Kidney (tissue), 14 donors: ENCODE data around the gene C9orf85. TPM values are rescaled to one million over a fixed set of nuclear protein-coding genes. Genes with fewer than 3 reads are reported as not detected.

Experiments used
- DNase-seq, 5 donors: peaks; one replicate each; pipeline ENCODE4 v3.0.0-alpha.2; 2013 to 2020
- FAIRE-seq: peaks from 2 replicates; lab custom pipeline; 2012; peaks lifted over from hg19 to GRCh38; lab: Jason Lieb, UNC
- H3K27ac ChIP-seq, 2 donors: one replicate each; pipeline ENCODE4 v1.7.0; 2013; ENCODE audit warnings: low read depth in 2 of 2, low read length in 2 of 2, inconsistent platforms in 1 of 2
- H3K27me3 ChIP-seq: one replicate; pipeline ENCODE4 v1.7.1; 2013; ENCODE audit warnings: low read length, inconsistent platforms; ENCODE audit not compliant: control insufficient read depth, insufficient read depth
- H3K36me3 ChIP-seq, 3 donors: one replicate each; pipeline versions ENCODE4 v1.7.0 to v1.7.1; 2013; ENCODE audit warnings: low read length in 3 of 3, control low read depth in 1 of 3, inconsistent platforms in 1 of 3; ENCODE audit not compliant: insufficient read depth in 3 of 3, control insufficient read depth in 2 of 3
- H3K4me1 ChIP-seq, 3 donors: one replicate each; pipeline versions ENCODE4 v1.7.0 to v1.7.1; 2013; ENCODE audit warnings: low read length in 3 of 3, inconsistent platforms in 1 of 3, low read depth in 1 of 3; ENCODE audit not compliant: control insufficient read depth in 2 of 3, insufficient read depth in 2 of 3
- H3K4me3 ChIP-seq, 3 donors: one replicate each; pipeline versions ENCODE4 v1.7.0 to v1.8.1; 2013; ENCODE audit warnings: low read length in 3 of 3, control low read depth in 1 of 3, inconsistent platforms in 1 of 3
- H3K9ac ChIP-seq, 3 donors: one replicate each; pipeline versions ENCODE4 v1.7.0 to v1.7.1; 2013; ENCODE audit warnings: low read length in 3 of 3, control low read depth in 1 of 3, inconsistent platforms in 1 of 3
- H3K9me3 ChIP-seq, 3 donors: one replicate each; pipeline versions ENCODE4 v1.7.0 to v1.7.1; 2013; ENCODE audit warnings: low read length in 3 of 3, control low read depth in 1 of 3, inconsistent platforms in 1 of 3; ENCODE audit not compliant: control insufficient read depth in 2 of 3, insufficient read depth in 1 of 3
- intact Hi-C: fragments of 100-400 bp; cut with DNase I; formaldehyde crosslinking; loops from one replicate; pipeline ENCODE4 v1.11.1; 2022
- polyA plus RNA-seq: library from polyadenylated mRNA; stranded (reverse); fragments of 350-450 nt; fragmentation: Illumina TruSeq; extraction: RNeasy Lipid Tissue Mini Kit (QIAGEN cat#74804); gene quantifications from one replicate; pipeline ENCODE4 v1.2.3, GENCODE V29; 2014; ENCODE audit warnings: low read depth, low replicate concordance; ENCODE audit not compliant: insufficient read depth
- total RNA-seq: library from RNA; stranded (reverse); fragmentation: NEBNext Ultra II Directional; extraction: Animal tissue kit (Norgen Biotek cat#: 25700); gene quantifications from one replicate; pipeline ENCODE4 v1.2.1, GENCODE V29; 2021
- TF ChIP-seq, protein P1 (sequence below): IDR thresholded peaks from 3 replicates; pipeline ENCODE4 v1.5.1; 2012; ENCODE audit warnings: mild to moderate bottlenecking, moderate library complexity, borderline replicate concordance; ENCODE audit not compliant: insufficient read depth; ENCODE audit errors: extremely low read depth
- donor health status: control.
- donor health status: control.
- donor health status: control.
- donor health status: control.
- donor health status: control.
- donor health status: DM: yes; HTN: yes; CAD: no.
- donor health status: Normal renal cell carcinoma (clear cell type).

C9orf85 gene
- total and polyA plus RNA-seq, 2 donors from 2014 or later = 7.0 to 8.1 TPM

- FAIRE-seq (no peak), DNase-seq (no peak)
- TF ChIP-seq, protein P1, sequence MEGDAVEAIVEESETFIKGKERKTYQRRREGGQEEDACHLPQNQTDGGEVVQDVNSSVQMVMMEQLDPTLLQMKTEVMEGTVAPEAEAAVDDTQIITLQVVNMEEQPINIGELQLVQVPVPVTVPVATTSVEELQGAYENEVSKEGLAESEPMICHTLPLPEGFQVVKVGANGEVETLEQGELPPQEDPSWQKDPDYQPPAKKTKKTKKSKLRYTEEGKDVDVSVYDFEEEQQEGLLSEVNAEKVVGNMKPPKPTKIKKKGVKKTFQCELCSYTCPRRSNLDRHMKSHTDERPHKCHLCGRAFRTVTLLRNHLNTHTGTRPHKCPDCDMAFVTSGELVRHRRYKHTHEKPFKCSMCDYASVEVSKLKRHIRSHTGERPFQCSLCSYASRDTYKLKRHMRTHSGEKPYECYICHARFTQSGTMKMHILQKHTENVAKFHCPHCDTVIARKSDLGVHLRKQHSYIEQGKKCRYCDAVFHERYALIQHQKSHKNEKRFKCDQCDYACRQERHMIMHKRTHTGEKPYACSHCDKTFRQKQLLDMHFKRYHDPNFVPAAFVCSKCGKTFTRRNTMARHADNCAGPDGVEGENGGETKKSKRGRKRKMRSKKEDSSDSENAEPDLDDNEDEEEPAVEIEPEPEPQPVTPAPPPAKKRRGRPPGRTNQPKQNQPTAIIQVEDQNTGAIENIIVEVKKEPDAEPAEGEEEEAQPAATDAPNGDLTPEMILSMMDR = no peak
- intact Hi-C loops = no loop called here
- Histone ChIP-seq H3K27ac (no peak overlapping the region), H3K27me3 (no peaks in the 10 kb centered on the region), H3K9me3 (peaks cover 0 to 2% (median 0%) of the 10 kb centered on the region in 3 donors), H3K9ac (no peak overlapping the region), H3K4me1 (peaks cover 0 to 5% (median 0%) of the 10 kb centered on the region in 3 donors), H3K36me3 (no peaks in the 10 kb centered on the region), H3K4me3 (no peak overlapping the region)
These were observed 24.9 kb upstream of the C9orf85 start for GRCh38 chr9:71886541-71886940.

DNA sequence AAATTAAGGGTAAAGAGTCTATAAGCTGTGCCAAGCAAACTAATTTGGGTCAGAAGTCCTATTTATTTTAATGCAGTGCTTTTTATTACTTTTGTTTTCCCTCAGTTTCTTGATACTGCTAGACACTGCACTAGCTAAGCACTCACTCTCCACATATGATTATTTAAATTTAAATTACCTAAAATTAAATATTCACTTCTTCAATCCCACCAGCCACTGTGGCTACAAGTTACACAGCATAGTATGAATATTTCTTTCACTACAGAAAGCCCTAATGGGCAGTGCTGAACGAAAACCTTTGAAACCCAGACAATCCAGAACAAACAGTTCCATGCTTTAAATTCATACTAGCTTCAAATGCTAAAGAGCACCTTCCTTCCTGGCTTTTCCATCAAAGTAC is 24.1 kb upstream of the C9orf85 start:
- peaks cover 0 to 5% (median 0%) of the 10 kb centered on the region in 3 donors for H3K4me1 ChIP-seq
- no peak overlapping the region for H3K27ac ChIP-seq
- FAIRE-seq = no peak
- peaks cover 0 to 2% (median 0%) of the 10 kb centered on the region in 3 donors for H3K9me3 ChIP-seq
- no peak overlapping the region for H3K4me3 ChIP-seq
- DNase-seq = no peak
- no peak overlapping the region for H3K9ac ChIP-seq
- TF ChIP-seq, protein P1 = no peak
- H3K36me3 ChIP-seq = no peaks in the 10 kb centered on the region
- H3K27me3 ChIP-seq = no peaks in the 10 kb centered on the region
- intact Hi-C loops = no loop called here

DNA sequence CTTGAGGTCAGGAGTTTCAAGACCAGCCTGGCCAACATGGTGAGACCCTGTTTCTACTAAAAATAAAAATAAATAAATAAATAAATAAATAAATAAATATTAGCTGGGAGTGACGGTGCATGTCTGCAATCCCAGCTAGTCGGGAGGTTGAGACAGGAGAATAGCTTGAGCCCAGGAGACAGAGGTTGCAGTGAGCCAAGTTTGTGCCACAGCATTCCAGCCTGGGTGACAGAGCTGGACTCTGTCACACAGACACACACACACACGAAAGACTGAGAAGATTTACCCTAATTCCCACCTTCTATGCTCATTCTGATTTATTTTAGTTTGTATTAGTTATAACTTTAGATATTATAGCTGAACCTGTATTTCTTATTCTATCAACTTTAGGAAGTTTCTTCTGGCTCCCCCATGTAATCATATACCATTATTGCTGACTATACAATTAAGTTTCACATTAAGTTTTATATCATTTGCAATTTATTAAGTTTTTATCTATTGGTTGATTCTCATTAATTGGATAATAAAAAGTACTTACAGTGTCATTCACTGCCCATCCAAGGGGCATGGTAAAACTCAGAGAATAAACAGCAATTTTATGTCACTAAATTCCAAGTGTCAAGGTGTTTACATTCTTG is 21.3 kb upstream of the C9orf85 start:
- H3K4me3 ChIP-seq = no peak overlapping the region
- H3K27ac ChIP-seq = no peak overlapping the region
- no peak overlapping the region for H3K9ac ChIP-seq
- no peak for DNase-seq
- intact Hi-C loops = no loop called here
- FAIRE-seq = no peak
- no peaks in the 10 kb centered on the region for H3K9me3 ChIP-seq
- no peaks in the 10 kb centered on the region for H3K36me3 ChIP-seq
- TF ChIP-seq, protein P1 = no peak
- H3K4me1 ChIP-seq = peaks cover 0 to 5% (median 1%) of the 10 kb centered on the region in 3 donors
- H3K27me3 ChIP-seq = no peaks in the 10 kb centered on the region
